Liver (tissue), 9 donors: ENCODE data around the gene RELN. TPM values are rescaled to one million over a fixed set of nuclear protein-coding genes. Genes with fewer than 3 reads are reported as not detected.

Source experiments
- DNase-seq: peaks from one replicate; pipeline ENCODE4 v3.0.0-alpha.2; 2017; ENCODE audit warnings: low spot score
- H3K27ac ChIP-seq, 2 donors: one replicate each; pipeline ENCODE4 v1.7.0; 2013; ENCODE audit warnings: inconsistent platforms in 2 of 2, low read length in 2 of 2, control low read depth in 1 of 2, low read depth in 1 of 2, mild to moderate bottlenecking in 1 of 2
- H3K27me3 ChIP-seq, 4 donors: one replicate each; pipeline versions ENCODE4 v1.6.1 to v1.7.0; 2013; ENCODE audit warnings: low read length in 3 of 4, inconsistent platforms in 1 of 4, mild to moderate bottlenecking in 1 of 4, moderate library complexity in 1 of 4; ENCODE audit not compliant: control insufficient read depth in 4 of 4, insufficient read depth in 4 of 4
- H3K36me3 ChIP-seq, 4 donors: one replicate each; pipeline versions ENCODE4 v1.6.1 to v1.7.0; 2013; ENCODE audit warnings: low read length in 3 of 4, mild to moderate bottlenecking in 3 of 4, low read depth in 1 of 4, moderate library complexity in 1 of 4; ENCODE audit not compliant: control insufficient read depth in 4 of 4, insufficient read depth in 3 of 4
- H3K4me1 ChIP-seq, 4 donors: one replicate each; pipeline versions ENCODE4 v1.6.1 to v1.7.0; 2013; ENCODE audit warnings: low read length in 3 of 4, mild to moderate bottlenecking in 3 of 4, moderate library complexity in 1 of 4; ENCODE audit not compliant: control insufficient read depth in 4 of 4, insufficient read depth in 4 of 4
- H3K4me3 ChIP-seq, 3 donors: one replicate each; pipeline versions ENCODE4 v1.6.1 to v1.7.0; 2013; ENCODE audit warnings: low read length in 3 of 3, control low read depth in 1 of 3, low read depth in 1 of 3, mild to moderate bottlenecking in 1 of 3
- H3K9ac ChIP-seq, 2 donors: one replicate each; pipeline ENCODE4 v1.7.0; 2013; ENCODE audit warnings: low read length in 2 of 2, mild to moderate bottlenecking in 2 of 2, moderate library complexity in 2 of 2, control low read depth in 1 of 2, low read depth in 1 of 2
- H3K9me3 ChIP-seq, 4 donors: one replicate each; pipeline versions ENCODE4 v1.6.1 to v1.7.0; 2013; ENCODE audit warnings: low read length in 3 of 4; ENCODE audit not compliant: control insufficient read depth in 4 of 4
- ATF3 ChIP-seq: IDR thresholded peaks from 2 replicates; pipeline ENCODE4 v1.6.1; 2016; ENCODE audit warnings: antibody characterized with exemption
- CTCF ChIP-seq: fragments of 150-350 bp; IDR thresholded peaks from 2 replicates; pipeline ENCODE4 v1.5.1; 2017; ENCODE audit warnings: improper control_type of control experiment, low read depth, low read length; ENCODE audit not compliant: missing input control
- EGR1 ChIP-seq, 2 donors: IDR thresholded peaks; 2 replicates each; pipeline ENCODE4 v1.6.1; 2016 to 2018; ENCODE audit warnings: antibody characterized with exemption in 2 of 2, low read depth in 2 of 2
- FOXA1 ChIP-seq: IDR thresholded peaks from 2 replicates; pipeline ENCODE4 v1.6.1; 2016; ENCODE audit warnings: antibody characterized with exemption
- FOXA2 ChIP-seq: IDR thresholded peaks from 2 replicates; pipeline ENCODE4 v1.6.1; 2016; ENCODE audit warnings: antibody characterized with exemption
- GABPA ChIP-seq, 2 donors: IDR thresholded peaks in 1 of 2; conservative IDR thresholded peaks in 1 of 2; 2 replicates each; pipeline ENCODE4 v1.6.1; 2016; ENCODE audit warnings: antibody characterized with exemption in 2 of 2, mild to moderate bottlenecking in 1 of 2, moderate library complexity in 1 of 2
- HNF4A ChIP-seq, 2 donors: conservative IDR thresholded peaks; 2 replicates each; pipeline ENCODE4 v1.6.1; 2016; ENCODE audit warnings: antibody characterized with exemption in 2 of 2, mild to moderate bottlenecking in 2 of 2
- HNF4G ChIP-seq: IDR thresholded peaks from 2 replicates; pipeline ENCODE4 v1.6.1; 2016; ENCODE audit warnings: antibody characterized with exemption
- JUND ChIP-seq, 2 donors: IDR thresholded peaks; 2 replicates each; pipeline ENCODE4 v1.6.1; 2016; ENCODE audit warnings: antibody characterized with exemption in 2 of 2
- NR2F2 ChIP-seq: IDR thresholded peaks from 2 replicates; pipeline ENCODE4 v1.6.1; 2016; ENCODE audit warnings: antibody characterized with exemption
- RAD21 ChIP-seq, 2 donors: IDR thresholded peaks; 2 replicates each; pipeline ENCODE4 v1.6.1; 2016; ENCODE audit warnings: antibody characterized with exemption in 2 of 2, mild to moderate bottlenecking in 2 of 2
- RXRA ChIP-seq, 2 donors: IDR thresholded peaks; 2 replicates each; pipeline ENCODE4 v1.6.1; 2017 to 2018; ENCODE audit warnings: antibody characterized with exemption in 2 of 2, mild to moderate bottlenecking in 1 of 2
- SP1 ChIP-seq: IDR thresholded peaks from 2 replicates; pipeline ENCODE4 v1.6.1; 2018; ENCODE audit warnings: antibody characterized with exemption, mild to moderate bottlenecking
- TAF1 ChIP-seq: conservative IDR thresholded peaks from 2 replicates; pipeline ENCODE4 v1.6.1; 2016; ENCODE audit warnings: antibody characterized with exemption, mild to moderate bottlenecking
- YY1 ChIP-seq: IDR thresholded peaks from 2 replicates; pipeline ENCODE4 v1.6.1; 2016; ENCODE audit warnings: antibody characterized with exemption, mild to moderate bottlenecking
- ZBTB33 ChIP-seq: IDR thresholded peaks from 2 replicates; pipeline ENCODE4 v1.6.1; 2016; ENCODE audit warnings: antibody characterized with exemption
- WGBS: extraction: QIAGEN DNeasy Blood & Tissue Kit; methylation state at CpG from one replicate; pipeline ENCODE4 v1.1.7; 2013; 5-methylcytosine and 5-hydroxymethylcytosine counted together
- polyA plus RNA-seq, 2 donors: library from polyadenylated mRNA; stranded (reverse) in 1 of 2; unstranded in 1 of 2; fragments of 200-250 nt in 1 of 2; fragments of >200 nt in 1 of 2; fragmentation: Nextera tagmentation in 1 of 2; extraction: Ambion mirVana in 1 of 2; gene quantifications; one replicate each; pipeline versions ENCODE4 v1.2.1 to v1.2.3, GENCODE V29; 2013 to 2015
- total RNA-seq, 2 donors: library from RNA; depleted of rRNA; stranded (reverse); fragments of >200 nt; gene quantifications; one replicate each; pipeline ENCODE4 v1.2.3, GENCODE V29; 2014
- TF ChIP-seq, protein P1 (sequence below): IDR thresholded peaks from 2 replicates; pipeline ENCODE4 v1.6.1; 2016; ENCODE audit warnings: antibody characterized with exemption, mild to moderate bottlenecking
- TF ChIP-seq, protein P2 (sequence below): IDR thresholded peaks from 2 replicates; pipeline ENCODE4 v1.6.1; 2016; ENCODE audit warnings: antibody characterized with exemption
- donor health status: healthy.
- donor health status: healthy.
- donor health status: healthy.
- donor health status: healthy.
- donor health status: healthy.

RELN gene
- total and polyA plus RNA-seq, 4 donors, result 10.0 to 69.8 (median 28.4) TPM

DNA sequence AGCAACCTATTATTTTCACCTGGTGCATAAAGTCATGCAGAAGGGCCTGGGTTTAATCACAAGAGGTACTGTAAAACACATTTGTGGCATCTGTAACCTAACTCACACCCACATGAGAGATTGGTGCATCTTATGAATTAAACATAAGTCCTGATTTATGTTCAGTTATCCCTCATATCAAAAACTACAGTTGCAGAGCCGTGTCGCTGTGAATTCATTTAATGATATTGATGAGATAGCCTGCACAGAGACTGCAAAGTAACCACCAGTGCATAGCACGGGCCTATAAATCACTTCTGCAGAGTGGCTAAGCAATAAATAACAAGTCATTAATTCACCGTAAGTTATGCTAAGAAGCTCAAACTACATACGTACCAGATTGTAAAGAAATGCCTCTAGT, 178.2 kb downstream of the RELN start (continued):
- TF ChIP-seq, protein P1, sequence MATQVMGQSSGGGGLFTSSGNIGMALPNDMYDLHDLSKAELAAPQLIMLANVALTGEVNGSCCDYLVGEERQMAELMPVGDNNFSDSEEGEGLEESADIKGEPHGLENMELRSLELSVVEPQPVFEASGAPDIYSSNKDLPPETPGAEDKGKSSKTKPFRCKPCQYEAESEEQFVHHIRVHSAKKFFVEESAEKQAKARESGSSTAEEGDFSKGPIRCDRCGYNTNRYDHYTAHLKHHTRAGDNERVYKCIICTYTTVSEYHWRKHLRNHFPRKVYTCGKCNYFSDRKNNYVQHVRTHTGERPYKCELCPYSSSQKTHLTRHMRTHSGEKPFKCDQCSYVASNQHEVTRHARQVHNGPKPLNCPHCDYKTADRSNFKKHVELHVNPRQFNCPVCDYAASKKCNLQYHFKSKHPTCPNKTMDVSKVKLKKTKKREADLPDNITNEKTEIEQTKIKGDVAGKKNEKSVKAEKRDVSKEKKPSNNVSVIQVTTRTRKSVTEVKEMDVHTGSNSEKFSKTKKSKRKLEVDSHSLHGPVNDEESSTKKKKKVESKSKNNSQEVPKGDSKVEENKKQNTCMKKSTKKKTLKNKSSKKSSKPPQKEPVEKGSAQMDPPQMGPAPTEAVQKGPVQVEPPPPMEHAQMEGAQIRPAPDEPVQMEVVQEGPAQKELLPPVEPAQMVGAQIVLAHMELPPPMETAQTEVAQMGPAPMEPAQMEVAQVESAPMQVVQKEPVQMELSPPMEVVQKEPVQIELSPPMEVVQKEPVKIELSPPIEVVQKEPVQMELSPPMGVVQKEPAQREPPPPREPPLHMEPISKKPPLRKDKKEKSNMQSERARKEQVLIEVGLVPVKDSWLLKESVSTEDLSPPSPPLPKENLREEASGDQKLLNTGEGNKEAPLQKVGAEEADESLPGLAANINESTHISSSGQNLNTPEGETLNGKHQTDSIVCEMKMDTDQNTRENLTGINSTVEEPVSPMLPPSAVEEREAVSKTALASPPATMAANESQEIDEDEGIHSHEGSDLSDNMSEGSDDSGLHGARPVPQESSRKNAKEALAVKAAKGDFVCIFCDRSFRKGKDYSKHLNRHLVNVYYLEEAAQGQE, result no peak
- TF ChIP-seq GABPA (IDR thresholded peaks at IDR 0.05 in 1 of 2, conservative IDR thresholded peaks at IDR 0.05 in 1 of 2) (no peak), FOXA1 (no peak), RAD21 (IDR thresholded peaks at IDR 0.05) (no peak), RXRA (IDR thresholded peaks at IDR 0.05) (no peak), NR2F2 (no peak), FOXA2 (no peak), TAF1 (no peak), EGR1 (IDR thresholded peaks at IDR 0.05; ENCODE audit: low read depth in 2 of 2) (no peak), HNF4A (conservative IDR thresholded peaks at IDR 0.05) (no peak)
- TF ChIP-seq, protein P2, sequence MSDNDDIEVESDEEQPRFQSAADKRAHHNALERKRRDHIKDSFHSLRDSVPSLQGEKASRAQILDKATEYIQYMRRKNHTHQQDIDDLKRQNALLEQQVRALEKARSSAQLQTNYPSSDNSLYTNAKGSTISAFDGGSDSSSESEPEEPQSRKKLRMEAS, result no peak

DNA sequence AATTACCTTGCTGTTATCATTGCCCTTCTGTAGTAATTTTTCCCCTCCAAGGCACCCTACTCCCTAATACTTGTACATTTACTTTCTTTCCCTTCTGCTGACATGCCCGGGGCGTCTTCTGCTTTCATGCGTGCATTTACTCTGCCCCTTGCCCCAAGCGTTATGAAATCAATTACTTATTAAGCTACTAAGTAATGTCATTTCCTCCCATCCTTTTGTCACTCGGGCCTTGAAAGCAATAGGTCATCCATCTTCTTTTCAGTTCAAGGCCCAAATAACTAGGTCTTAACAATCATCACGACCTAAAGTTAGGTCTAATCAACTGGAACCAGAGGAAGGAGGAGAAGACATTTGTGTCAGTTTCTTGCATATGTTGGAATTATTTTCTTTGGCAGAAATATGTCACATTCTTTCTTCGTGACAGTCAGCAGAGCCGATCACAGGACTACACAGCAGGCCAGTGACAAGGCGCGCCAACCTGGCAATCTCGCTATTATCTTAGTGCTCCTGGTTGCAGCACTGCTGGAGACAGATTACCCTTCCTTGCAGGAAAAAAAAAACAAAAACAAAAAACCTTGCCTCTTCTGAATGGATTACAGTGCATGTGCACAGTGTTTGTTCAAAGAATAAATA, 179.2 kb downstream of the RELN start:
- no peak for DNase-seq
- Histone ChIP-seq H3K9ac (no peak overlapping the region), H3K27me3 (no peaks in the 10 kb centered on the region), H3K9me3 (no peaks in the 10 kb centered on the region), H3K4me3 (no peak overlapping the region), H3K36me3 (no peaks in the 10 kb centered on the region), H3K4me1 (peaks cover 4 to 28% (median 16%) of the 10 kb centered on the region in 4 donors), H3K27ac (peak overlapping the region in 1 of 2 donors; percentile 6)
- peak in 1 of 2 donors; percentile 47 for TF ChIP-seq JUND (IDR thresholded peaks at IDR 0.05)
- TF ChIP-seq GABPA (IDR thresholded peaks at IDR 0.05 in 1 of 2, conservative IDR thresholded peaks at IDR 0.05 in 1 of 2), result peak in 1 of 2 donors; percentile 61
- TF ChIP-seq EGR1 (IDR thresholded peaks at IDR 0.05; ENCODE audit: low read depth in 2 of 2), result peak in 1 of 2 donors; percentile 9
- TF ChIP-seq, protein P1, result peak; percentile 55
- TF ChIP-seq FOXA2, result peak; percentile 49
- no peak for TF ChIP-seq FOXA1
- peak; percentile 22 for TF ChIP-seq NR2F2
- TF ChIP-seq, protein P2, result no peak
- no peak for TF ChIP-seq TAF1
- TF ChIP-seq RAD21 (IDR thresholded peaks at IDR 0.05), result peak in 1 of 2 donors; percentile 16
- TF ChIP-seq ATF3, result no peak
- TF ChIP-seq HNF4G, result no peak
- TF ChIP-seq RXRA (IDR thresholded peaks at IDR 0.05), result peak in 1 of 2 donors; percentile 70
- TF ChIP-seq HNF4A (conservative IDR thresholded peaks at IDR 0.05), result peak; percentile 72 to 85
- no peak for TF ChIP-seq ZBTB33
- TF ChIP-seq YY1, result peak; percentile 83
- TF ChIP-seq SP1, result peak; percentile 43
- TF ChIP-seq CTCF, result no peak
- WGBS, result 39% methylated on average over 11 of the region's 11 CpGs
